HL-60 (cell line): ENCODE measurements around the gene TTC31.

ENCODE experiments used
- DNase-seq, 2 experiments: peaks; one replicate each; pipeline ENCODE4 v3.0.0-alpha.2; 2010 to 2020; ENCODE audit warnings: low read depth in 1 of 2, low spot score in 1 of 2
- H3K27ac ChIP-seq: fragments of 250-450 bp; sonication (Bioruptor Pico); replicated peaks from 2 replicates; pipeline ENCODE4 v1.5.1; 2020; ENCODE audit warnings: mild to moderate bottlenecking, moderate library complexity
- H3K27me3 ChIP-seq: fragments of 250-450 bp; sonication (Bioruptor Pico); 2 replicates; pipeline ENCODE4 v1.5.1; 2021; ENCODE audit warnings: mild to moderate bottlenecking, moderate library complexity; ENCODE audit not compliant: insufficient read depth, poor library complexity, severe bottlenecking
- H3K4me3 ChIP-seq: replicated peaks from 2 replicates; pipeline ENCODE4 v1.5.1; 2011; ENCODE audit warnings: mild to moderate bottlenecking, control low read depth, low read length; ENCODE audit not compliant: insufficient read depth
- GABPA ChIP-seq: IDR thresholded peaks from 2 replicates; pipeline ENCODE4 v1.6.1; 2012; ENCODE audit warnings: low read depth
- POLR2AphosphoS5 ChIP-seq: IDR thresholded peaks from 2 replicates; pipeline ENCODE4 v1.6.1; 2012; ENCODE audit warnings: low read depth
- REST ChIP-seq: IDR thresholded peaks from 2 replicates; pipeline ENCODE4 v1.6.1; 2012; ENCODE audit warnings: low read depth; ENCODE audit not compliant: insufficient replicate concordance
- SPI1 ChIP-seq: IDR thresholded peaks from 2 replicates; pipeline ENCODE4 v1.6.1; 2012; ENCODE audit warnings: low read depth, mild to moderate bottlenecking, borderline replicate concordance
- TF ChIP-seq, protein P1 (sequence below): IDR thresholded peaks from one replicate; pipeline ENCODE4 v1.5.1; 2011; ENCODE audit warnings: low read length, control low read depth, inconsistent platforms; ENCODE audit not compliant: insufficient read depth

The TTC31 gene

DNA sequence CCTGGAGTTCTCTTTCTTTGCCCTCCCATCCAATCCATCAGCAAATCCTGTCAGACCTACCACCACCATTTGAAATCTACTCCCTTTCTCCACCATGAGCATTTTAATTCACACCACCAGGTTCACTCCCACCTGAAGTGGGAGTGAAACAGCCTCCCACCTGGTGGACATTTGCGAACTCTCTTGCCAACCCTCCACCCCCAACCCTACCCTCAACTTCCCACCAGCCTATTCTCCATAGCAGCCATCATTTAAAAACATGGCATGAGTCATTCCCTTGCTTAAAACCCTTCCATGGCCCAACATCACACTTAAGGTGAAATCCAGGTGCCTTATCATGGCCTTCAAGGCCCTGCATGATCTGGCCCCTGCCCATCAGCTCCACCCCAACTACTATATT, 44.6 kb upstream of the TTC31 start:
- no peak overlapping the region for H3K4me3 ChIP-seq
- TF ChIP-seq GABPA (no peak), REST (no peak), POLR2AphosphoS5 (no peak), SPI1 (no peak)
- TF ChIP-seq, protein P1, sequence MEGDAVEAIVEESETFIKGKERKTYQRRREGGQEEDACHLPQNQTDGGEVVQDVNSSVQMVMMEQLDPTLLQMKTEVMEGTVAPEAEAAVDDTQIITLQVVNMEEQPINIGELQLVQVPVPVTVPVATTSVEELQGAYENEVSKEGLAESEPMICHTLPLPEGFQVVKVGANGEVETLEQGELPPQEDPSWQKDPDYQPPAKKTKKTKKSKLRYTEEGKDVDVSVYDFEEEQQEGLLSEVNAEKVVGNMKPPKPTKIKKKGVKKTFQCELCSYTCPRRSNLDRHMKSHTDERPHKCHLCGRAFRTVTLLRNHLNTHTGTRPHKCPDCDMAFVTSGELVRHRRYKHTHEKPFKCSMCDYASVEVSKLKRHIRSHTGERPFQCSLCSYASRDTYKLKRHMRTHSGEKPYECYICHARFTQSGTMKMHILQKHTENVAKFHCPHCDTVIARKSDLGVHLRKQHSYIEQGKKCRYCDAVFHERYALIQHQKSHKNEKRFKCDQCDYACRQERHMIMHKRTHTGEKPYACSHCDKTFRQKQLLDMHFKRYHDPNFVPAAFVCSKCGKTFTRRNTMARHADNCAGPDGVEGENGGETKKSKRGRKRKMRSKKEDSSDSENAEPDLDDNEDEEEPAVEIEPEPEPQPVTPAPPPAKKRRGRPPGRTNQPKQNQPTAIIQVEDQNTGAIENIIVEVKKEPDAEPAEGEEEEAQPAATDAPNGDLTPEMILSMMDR = no peak
- H3K27me3 ChIP-seq = peaks cover 46% of the 10 kb centered on the region
- DNase-seq = no peak
- H3K27ac ChIP-seq = no peak overlapping the region

GRCh38 chr2:74439373-74439772, 43.5 kb upstream of the TTC31 start:
- no peak for DNase-seq
- TF ChIP-seq GABPA (no peak), POLR2AphosphoS5 (no peak), REST (no peak), SPI1 (no peak)
- TF ChIP-seq, protein P1 = no peak
- Histone ChIP-seq H3K27me3 (peaks cover 51% of the 10 kb centered on the region), H3K27ac (no peak overlapping the region), H3K4me3 (no peak overlapping the region)

- DNase-seq = no peak
- H3K27ac ChIP-seq = no peak overlapping the region
- TF ChIP-seq, protein P1 = no peak
- no peak for TF ChIP-seq REST
- peaks cover 55% of the 10 kb centered on the region for H3K27me3 ChIP-seq
- no peak overlapping the region for H3K4me3 ChIP-seq
Observed at GRCh38 chr2:74439803-74440377, 43.0 kb upstream of the TTC31 start.
